PFSK-1 (cell line): ENCODE results near the gene WWC1.

Experiments
- FOXP2 ChIP-seq: optimal IDR thresholded peaks from 2 replicates; pipeline ENCODE3; 2011; ENCODE audit warnings: borderline replicate concordance, control low read depth, inconsistent platforms; ENCODE audit not compliant: insufficient read depth; ENCODE audit errors: extremely low read length, extremely low read depth
- POLR2AphosphoS5 ChIP-seq: IDR thresholded peaks from 2 replicates; pipeline ENCODE4 v1.6.1; 2012; ENCODE audit warnings: low read depth, mild to moderate bottlenecking, control low read depth, low read length, moderate library complexity
- SIN3A ChIP-seq: IDR thresholded peaks from 2 replicates; pipeline ENCODE4 v1.6.1; 2012; ENCODE audit warnings: mild to moderate bottlenecking, low read length, moderate library complexity, borderline replicate concordance; ENCODE audit not compliant: insufficient read depth
- TAF1 ChIP-seq: IDR thresholded peaks from 2 replicates; pipeline ENCODE4 v1.6.1; 2012; ENCODE audit warnings: low read length, control low read depth, borderline replicate concordance; ENCODE audit not compliant: insufficient read depth
- TF ChIP-seq, protein P1 (sequence below), 2 experiments: IDR thresholded peaks; 2 replicates each; pipeline versions ENCODE4 v1.6.1 to v1.8.0; 2011 to 2012; ENCODE audit warnings: low read depth in 2 of 2, low read length in 2 of 2, control low read depth in 1 of 2, inconsistent platforms in 1 of 2, mild to moderate bottlenecking in 1 of 2, moderate library complexity in 1 of 2; ENCODE audit not compliant: insufficient read depth in 1 of 2

WWC1 gene

DNA sequence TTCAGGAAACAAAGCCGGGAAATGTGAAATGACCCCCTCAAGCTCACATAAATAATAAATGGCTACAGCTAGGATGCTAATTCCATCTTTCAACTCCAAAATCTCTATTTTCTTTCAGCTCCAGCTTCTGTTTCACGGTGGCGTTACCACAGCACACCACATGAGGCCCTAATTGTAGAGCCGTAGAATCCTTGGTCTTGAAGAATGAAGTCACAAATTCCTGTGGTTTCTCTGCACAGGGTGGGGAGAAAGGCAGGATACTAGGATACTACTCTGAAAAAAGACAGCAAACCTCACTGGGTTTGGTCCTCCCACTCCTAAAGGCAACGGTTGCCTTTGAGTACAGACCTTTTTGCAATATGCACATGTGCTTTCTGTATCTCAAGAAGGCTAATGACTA lies 180.9 kb downstream of the WWC1 start:
- no peak for TF ChIP-seq FOXP2
- no peak for TF ChIP-seq TAF1
- no peak for TF ChIP-seq SIN3A
- TF ChIP-seq, protein P1, sequence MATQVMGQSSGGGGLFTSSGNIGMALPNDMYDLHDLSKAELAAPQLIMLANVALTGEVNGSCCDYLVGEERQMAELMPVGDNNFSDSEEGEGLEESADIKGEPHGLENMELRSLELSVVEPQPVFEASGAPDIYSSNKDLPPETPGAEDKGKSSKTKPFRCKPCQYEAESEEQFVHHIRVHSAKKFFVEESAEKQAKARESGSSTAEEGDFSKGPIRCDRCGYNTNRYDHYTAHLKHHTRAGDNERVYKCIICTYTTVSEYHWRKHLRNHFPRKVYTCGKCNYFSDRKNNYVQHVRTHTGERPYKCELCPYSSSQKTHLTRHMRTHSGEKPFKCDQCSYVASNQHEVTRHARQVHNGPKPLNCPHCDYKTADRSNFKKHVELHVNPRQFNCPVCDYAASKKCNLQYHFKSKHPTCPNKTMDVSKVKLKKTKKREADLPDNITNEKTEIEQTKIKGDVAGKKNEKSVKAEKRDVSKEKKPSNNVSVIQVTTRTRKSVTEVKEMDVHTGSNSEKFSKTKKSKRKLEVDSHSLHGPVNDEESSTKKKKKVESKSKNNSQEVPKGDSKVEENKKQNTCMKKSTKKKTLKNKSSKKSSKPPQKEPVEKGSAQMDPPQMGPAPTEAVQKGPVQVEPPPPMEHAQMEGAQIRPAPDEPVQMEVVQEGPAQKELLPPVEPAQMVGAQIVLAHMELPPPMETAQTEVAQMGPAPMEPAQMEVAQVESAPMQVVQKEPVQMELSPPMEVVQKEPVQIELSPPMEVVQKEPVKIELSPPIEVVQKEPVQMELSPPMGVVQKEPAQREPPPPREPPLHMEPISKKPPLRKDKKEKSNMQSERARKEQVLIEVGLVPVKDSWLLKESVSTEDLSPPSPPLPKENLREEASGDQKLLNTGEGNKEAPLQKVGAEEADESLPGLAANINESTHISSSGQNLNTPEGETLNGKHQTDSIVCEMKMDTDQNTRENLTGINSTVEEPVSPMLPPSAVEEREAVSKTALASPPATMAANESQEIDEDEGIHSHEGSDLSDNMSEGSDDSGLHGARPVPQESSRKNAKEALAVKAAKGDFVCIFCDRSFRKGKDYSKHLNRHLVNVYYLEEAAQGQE (IDR thresholded peaks at IDR 0.05; ENCODE audit: insufficient read depth in 1 of 2, low read depth in 2 of 2, low read length in 2 of 2), result no peak
- no peak for TF ChIP-seq POLR2AphosphoS5

DNA sequence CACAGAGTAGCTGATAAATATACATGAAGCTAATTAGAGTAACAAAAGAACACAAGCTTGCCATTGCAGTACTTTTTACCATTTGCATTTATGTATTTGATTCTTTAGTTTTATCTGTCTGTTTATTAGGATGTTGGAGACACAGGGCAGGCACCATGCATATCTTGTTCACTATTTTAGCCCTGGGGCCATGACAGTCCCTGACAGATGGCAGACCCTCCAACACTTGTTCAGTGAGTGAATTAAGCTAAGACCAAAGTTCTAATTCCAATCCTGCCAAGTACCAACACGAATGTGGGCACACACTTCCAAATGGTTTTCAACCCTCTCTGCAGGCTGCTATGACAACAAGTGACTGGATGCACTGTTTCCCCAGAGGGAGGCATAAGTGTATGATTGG lies 182.9 kb downstream of the WWC1 start:
- TF ChIP-seq POLR2AphosphoS5, result no peak
- TF ChIP-seq TAF1, result no peak
- TF ChIP-seq FOXP2, result no peak
- TF ChIP-seq, protein P1 (IDR thresholded peaks at IDR 0.05; ENCODE audit: insufficient read depth in 1 of 2, low read depth in 2 of 2, low read length in 2 of 2), result no peak
- TF ChIP-seq SIN3A, result no peak

DNA sequence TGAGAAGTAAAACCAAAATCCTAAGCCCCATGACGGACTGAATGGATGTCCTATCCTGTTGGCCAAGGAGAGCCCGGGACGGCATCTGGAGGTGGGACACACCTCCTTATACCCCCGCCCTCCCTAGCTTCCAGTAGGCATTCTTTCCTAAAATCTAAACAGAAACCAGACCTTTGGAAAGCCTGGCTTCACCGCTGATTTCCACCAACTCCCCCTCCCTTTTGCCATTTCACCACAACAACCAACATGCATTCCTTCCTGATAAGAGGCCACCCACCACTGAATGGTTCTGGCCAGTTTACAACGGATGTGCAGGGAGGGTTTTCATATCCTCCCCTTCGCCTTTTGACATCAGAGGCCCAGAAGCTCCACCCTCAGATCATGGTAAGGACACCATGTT lies 185.6 kb downstream of the WWC1 start:
- TF ChIP-seq SIN3A (no peak), FOXP2 (no peak), POLR2AphosphoS5 (no peak), TAF1 (no peak)
- TF ChIP-seq, protein P1 (IDR thresholded peaks at IDR 0.05; ENCODE audit: insufficient read depth in 1 of 2, low read depth in 2 of 2, low read length in 2 of 2), result no peak

DNA sequence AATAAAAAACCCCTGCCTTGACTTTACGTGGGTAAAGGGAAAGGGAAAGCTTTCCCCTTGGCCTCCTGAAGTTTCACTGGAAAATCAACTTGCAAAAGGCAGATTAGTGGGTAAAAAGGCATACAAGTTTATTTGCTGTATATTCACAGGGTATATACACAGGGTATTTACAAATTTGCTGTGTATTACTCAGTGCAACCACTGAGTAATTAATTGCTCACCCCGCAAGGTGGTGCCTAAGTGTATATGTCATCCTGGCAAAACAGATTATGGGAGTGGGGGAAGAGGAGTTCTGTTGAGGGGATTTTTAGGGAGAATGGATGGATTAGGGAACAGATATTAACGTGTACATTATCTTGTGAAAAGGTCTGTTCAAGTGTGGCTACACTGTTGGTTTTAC lies 187.7 kb downstream of the WWC1 start:
- TF ChIP-seq, protein P1 (IDR thresholded peaks at IDR 0.05; ENCODE audit: insufficient read depth in 1 of 2, low read depth in 2 of 2, low read length in 2 of 2), result no peak
- TF ChIP-seq FOXP2 (no peak), TAF1 (no peak), SIN3A (no peak), POLR2AphosphoS5 (no peak)

DNA sequence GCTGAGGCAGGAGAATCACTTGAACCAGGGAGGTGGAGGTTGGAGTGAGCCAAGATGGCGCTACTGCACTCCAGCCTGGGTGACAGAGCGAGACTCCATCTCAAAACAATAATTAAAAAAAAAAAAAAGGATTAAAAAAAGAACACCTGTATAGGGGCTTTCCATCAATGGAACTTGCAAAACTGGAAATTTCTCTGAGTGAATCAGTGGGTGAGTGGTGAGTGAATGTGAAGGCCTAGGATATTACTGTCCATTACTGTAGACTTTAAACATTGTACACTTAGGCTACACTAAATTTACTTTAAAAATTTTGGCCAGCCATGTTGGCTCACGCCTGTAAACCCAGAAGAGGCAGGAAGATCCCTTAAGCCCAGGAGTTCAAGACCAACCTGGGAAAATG lies 189.2 kb downstream of the WWC1 start:
- TF ChIP-seq FOXP2 (no peak), POLR2AphosphoS5 (no peak), SIN3A (no peak), TAF1 (no peak)
- TF ChIP-seq, protein P1 (IDR thresholded peaks at IDR 0.05; ENCODE audit: insufficient read depth in 1 of 2, low read depth in 2 of 2, low read length in 2 of 2), result no peak
